Transverse colon (tissue), 4 donors: Measurements from ENCODE around the gene SDR42E1. TPM values are rescaled to one million over a fixed set of nuclear protein-coding genes. Genes with fewer than 3 reads are reported as not detected.

Source experiments
- DNase-seq: peaks from one replicate; pipeline ENCODE4 v3.0.0-alpha.2; 2019
- H3K27ac ChIP-seq, 4 donors: fragments of 200-600 bp; sonication (generic); 2 replicates each; pipeline ENCODE4 v1.5.1; 2016 to 2018; ENCODE audit warnings: inconsistent platforms in 4 of 4
- H3K27me3 ChIP-seq: fragments of 200-600 bp; sonication (generic); 2 replicates; pipeline ENCODE4 v1.5.1; 2017; ENCODE audit warnings: inconsistent platforms
- H3K36me3 ChIP-seq, 4 donors: fragments of 200-600 bp; sonication (generic); 2 replicates each; pipeline ENCODE4 v1.5.1; 2017 to 2019; ENCODE audit warnings: inconsistent platforms in 4 of 4
- H3K4me1 ChIP-seq, 4 donors: fragments of 200-600 bp; sonication (generic); 2 replicates each; pipeline ENCODE4 v1.5.1; 2017 to 2020; ENCODE audit warnings: inconsistent platforms in 4 of 4
- H3K4me3 ChIP-seq, 4 donors: fragments of 200-600 bp; sonication (generic); 1 replicate in 1 of 4; 2 replicates in 3 of 4; pipeline versions ENCODE4 v1.5.1 to v1.6.1; 2017 to 2019; ENCODE audit warnings: inconsistent platforms in 4 of 4
- H3K9me3 ChIP-seq, 2 donors: fragments of 200-600 bp; sonication (generic); 2 replicates each; pipeline ENCODE4 v1.5.1; 2017 to 2019; ENCODE audit warnings: inconsistent platforms in 2 of 2
- POLR2A ChIP-seq: fragments of 450-650 bp; IDR thresholded peaks from one replicate; pipeline ENCODE4 v1.6.1; 2016; ENCODE audit warnings: antibody characterized with exemption, mild to moderate bottlenecking, moderate library complexity
- WGBS, 2 donors: methylation state at CpG; one replicate each; pipeline ENCODE4 v1.1.5; 2018; ENCODE audit warnings: low coverage in 1 of 2; 5-methylcytosine and 5-hydroxymethylcytosine counted together
- in situ Hi-C, 4 donors: fragments of 200-750 bp; cut with MboI; loops; one replicate each; pipeline versions ENCODE4 v1.15.0 to v1.15.1; 2017; ENCODE audit warnings: low sequenced_read_pairs in 3 of 4, low pct_ligation_motif_present in 1 of 4, low pct_unique_long_range_greater_than_20kb in 1 of 4
- intact Hi-C: fragments of 100-400 bp; cut with DNase I; formaldehyde crosslinking; loops from one replicate; pipeline ENCODE4 v1.15.1; 2023; ENCODE audit warnings: low total_unique reads
- total RNA-seq, 4 donors: library from RNA; depleted of rRNA; stranded (reverse); fragments of >200 nt; gene quantifications; one replicate each; pipeline ENCODE4 v1.1.0, GENCODE V29; 2016

SDR42E1 gene
- total RNA-seq, 4 donors from 2014 or later: 3.4 to 12.2 (median 7.7) TPM

DNA sequence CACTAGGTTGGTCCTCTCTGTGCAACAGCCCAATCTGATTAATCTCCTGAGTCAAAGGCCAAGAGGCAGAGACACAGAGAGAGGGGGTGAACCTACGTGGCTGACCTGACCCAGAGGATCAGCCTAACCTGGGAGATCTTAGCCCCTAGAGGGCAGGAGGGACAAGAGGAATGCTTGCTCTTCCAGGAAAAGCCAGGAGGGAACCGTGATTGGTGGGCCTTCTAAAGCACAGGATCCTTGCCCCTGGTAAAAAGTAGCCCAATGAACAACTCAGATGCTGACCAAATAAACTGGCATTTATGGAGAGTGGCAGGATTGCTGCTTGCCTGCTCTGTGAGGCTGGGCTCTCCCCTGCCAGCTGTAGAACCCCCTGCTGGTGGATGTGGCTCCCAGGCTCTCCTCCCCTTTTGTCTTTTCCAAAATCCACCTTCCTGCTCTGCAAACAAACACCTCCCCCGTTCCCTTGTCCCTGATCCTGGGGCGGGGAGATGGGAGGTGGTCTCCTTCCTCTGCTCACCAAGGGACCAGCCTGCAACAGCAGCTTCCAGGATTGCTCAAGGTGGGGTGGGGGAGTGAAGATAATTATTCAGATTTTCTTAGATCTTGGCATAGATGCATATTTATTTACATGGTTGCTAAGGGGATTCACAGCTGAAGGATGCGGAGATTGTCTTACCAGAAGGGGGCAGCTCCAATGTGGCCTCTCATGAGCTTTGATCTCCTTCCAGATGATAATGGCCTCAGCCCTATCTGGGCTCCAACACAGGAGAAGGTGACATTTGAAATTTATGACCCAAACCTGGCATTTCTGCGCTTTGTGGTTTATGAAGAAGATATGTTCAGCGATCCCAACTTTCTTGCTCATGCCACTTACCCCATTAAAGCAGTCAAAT, 71.9 kb downstream of the SDR42E1 start:
- TF ChIP-seq POLR2A: no peak
- H3K27ac ChIP-seq: no peak overlapping the region
- no peak for DNase-seq
- no peaks in the 10 kb centered on the region for H3K4me1 ChIP-seq
- H3K27me3 ChIP-seq: no peaks in the 10 kb centered on the region
- 87 to 89% methylated on average over 4 to 7 of the region's 7 CpGs for WGBS, 2 donors
- H3K36me3 ChIP-seq: no peaks in the 10 kb centered on the region
- H3K9me3 ChIP-seq: no peaks in the 10 kb centered on the region
- intact Hi-C loops (no loop called here), in situ Hi-C loops (loop anchor here (10.0 to 25.0 kb wide), 2 partner anchors 285 to 298 kb away; no protein-coding TSS in a partner anchor)
- H3K4me3 ChIP-seq: no peak overlapping the region

Other genes with a start within 250 kb of the SDR42E1 start
- 10 to 100 TPM in 3 of 4 donors, 1 to 10 TPM in 1; 9.0 to 65.9 (median 28.6) TPM for gene PLCG2, start 232.2 kb downstream of the SDR42E1 start, total RNA-seq
- 100 to 1,000 TPM in 1 of 4 donors, 10 to 100 TPM in 2, 1 to 10 TPM in 1; 9.6 to 146 (median 82.3) TPM for gene HSD17B2, start 23.8 kb upstream of the SDR42E1 start, total RNA-seq
- gene MPHOSPH6, start 158.8 kb upstream of the SDR42E1 start, total RNA-seq: 10 to 100 TPM in 2 of 4 donors, 1 to 10 TPM in 1, not detected in 1; 5.0 to 47.7 (median 32.4) TPM